HG03575 (cell line): ENCODE data around the gene KRT72.

Experiments
- ATAC-seq: cut with Tn5 transposase; IDR thresholded peaks from one replicate; pipeline ENCODE4 v1.9.1; 2021; ENCODE audit not compliant: unreplicated experiment, insufficient number of reproducible peaks, low FRiP score; ENCODE audit errors: extremely low read depth

KRT72 gene

DNA sequence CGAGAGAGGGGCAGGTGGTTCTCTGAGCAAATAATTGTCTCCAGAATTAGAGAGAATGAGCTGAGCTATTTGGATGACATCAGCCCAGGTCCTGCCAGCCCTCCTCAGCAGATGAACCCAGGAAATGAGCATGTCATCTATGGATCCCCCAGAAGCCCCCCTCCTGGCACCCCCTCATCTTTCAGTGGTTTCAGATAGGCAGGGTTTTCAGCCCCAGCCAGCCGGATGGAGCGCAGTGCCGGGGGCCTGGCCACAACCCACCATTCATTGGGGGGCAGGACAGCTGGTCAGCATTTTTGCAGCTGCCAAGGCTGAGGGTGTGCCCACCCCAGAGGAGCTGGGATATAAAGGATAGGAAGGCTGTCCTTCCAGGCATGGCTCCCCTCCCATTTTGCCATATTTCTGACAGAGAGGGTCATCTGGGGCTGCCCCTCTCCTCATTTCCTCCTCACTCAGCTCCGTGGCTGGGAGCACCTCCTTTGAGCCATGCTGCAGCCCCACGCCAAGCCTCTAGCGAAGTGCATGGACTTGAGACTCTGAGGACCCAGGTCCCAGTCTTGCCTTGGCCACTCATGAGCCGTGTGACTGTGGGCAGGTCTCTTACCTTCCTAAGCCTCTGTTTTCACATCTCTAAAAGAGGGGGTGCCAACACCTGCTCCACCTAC lies 42.4 kb downstream of the KRT72 start:
- ATAC-seq, result no peak

DNA sequence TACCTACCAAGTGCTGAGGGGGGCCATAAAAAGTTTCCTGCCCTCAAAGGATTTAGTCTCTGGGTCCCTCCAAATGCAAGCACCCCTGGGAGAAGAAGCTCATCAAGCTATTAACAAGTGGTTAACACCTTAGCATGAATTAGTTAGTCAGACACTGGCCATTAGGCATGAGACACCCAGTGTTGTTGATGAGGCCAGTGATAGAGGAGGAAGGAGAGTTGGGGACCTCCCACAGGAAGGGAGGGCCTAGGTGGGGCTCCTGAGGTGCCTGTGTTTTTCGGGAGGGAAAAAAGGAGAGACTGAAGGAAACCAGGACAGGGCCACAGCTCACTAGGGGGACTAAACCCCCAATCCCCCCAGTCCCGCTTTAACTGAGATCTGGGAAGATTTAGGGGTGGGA lies 43.8 kb downstream of the KRT72 start:
- no peak for ATAC-seq

DNA sequence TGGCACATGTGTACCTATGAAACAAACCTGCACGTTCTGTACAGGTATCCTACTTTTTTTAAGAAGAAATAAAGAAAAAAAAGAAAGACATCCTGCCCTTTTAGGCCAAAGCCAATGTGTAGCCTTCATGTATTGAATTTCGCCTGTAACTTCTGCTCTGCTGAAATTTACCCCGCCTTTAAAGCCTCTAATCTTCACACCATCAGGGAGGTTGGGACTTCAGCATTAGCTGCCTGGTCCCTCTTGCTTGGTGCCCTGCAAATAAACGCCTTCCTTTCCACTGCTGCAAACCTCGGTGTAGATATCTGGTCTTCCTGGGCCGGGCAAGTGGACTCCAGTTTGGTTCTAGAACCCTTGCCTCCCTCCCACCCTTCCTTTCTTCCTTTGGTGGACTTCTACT lies 45.7 kb downstream of the KRT72 start:
- no peak for ATAC-seq

DNA sequence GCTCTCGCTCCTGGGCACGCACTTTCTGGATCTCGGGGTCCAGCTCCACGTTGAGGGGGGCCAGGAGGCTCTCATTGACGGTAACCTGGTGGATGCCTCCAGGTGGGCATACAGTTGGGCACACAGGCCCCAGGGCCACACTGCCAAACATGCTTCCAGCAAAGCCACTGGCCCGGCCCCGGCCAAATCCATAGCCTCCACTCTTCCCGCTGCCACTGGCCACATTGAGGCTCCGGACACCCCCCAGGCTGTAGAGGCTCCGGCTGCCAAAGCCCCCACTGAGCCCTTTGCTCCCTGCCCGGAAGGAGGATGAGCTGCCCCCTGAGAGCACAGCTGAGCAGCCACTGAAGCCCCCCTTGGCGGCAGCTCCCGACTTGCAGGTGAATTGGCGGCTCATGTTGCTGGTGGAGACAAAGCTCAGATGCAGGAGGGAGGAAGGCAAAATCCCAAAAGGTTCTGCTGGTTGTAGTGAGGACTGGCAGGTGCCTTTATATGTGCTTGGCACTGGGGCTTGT lies 48.5 kb downstream of the KRT72 start, which contains the start of gene KRT71:
Gene KRT71, minus strand, starts transcription at position 465 of the 515 bp plus-strand sequence. Its CDS starts 68 bp downstream, at position 397.
- ATAC-seq, result no peak

DNA sequence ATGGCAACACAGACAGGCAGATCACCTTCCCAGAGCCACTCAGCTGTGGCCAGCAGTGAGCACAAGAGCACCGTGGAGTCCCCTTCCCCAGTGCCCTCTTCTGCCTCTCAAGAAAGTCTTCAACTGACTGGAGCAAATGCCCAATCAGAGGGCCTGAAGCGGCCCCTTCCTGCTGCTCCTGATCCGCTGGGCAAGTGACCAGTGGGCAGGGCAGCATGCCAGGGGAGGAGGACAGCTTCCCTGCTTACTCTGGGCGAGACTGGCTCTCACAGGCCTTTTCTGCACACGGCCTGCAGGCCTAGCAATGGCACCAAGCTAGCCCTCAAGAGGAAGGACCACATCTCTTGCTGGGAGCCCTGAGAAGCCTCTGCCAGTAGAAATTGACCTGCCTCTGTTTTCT lies 49.2 kb downstream of the KRT72 start:
- no peak for ATAC-seq

DNA sequence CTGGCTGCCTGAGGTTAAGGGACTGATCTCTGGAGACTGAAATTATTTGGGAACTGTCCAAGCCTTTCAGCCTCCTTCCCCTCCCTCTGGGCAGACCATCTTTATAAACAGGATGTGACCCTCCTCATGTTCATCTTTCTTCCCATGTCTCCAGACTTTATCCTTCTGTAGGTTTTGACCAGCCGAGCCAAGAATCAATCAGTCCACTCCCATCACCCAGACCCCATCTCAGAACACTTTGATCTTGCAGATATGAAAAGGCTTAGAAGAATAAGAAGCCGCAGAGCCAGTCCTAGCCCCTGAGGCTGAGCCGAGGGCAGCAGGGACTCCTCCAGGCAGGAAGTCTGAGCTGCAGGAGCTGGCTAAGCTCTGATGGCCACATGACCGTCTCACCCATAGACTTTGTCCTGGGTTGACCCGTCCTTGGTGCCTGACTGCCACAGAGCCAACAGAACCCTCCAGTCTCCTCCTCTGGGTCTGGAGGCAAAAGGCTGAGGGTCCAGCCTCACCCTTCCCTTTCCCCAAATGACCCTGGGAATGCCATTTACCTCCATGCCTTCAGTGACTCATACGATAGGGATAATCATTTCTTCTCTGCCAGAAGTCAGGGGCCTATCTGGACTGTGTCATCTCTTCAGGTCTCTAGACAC lies 49.9 kb downstream of the KRT72 start:
- no peak for ATAC-seq

DNA sequence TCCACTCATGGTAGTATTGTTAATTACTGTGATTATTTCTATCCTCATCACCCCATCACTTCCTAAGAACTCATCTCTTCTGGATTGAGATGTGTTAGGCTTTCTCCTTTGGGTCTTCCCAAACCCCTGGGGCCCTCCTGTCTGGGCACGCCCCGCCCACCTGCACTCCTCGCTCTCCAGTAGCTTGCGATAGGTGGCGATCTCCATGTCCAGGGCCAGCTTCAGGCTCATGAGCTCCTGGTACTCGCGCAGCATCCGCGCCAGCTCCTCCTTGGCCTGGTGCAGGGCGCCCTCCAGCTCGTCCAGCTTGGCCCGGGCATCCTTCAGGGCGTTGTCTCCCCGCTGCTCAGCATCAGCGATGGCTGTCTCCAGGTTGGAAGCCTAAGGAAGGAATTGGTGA lies 55.1 kb downstream of the KRT72 start:
- ATAC-seq, result no peak

DNA sequence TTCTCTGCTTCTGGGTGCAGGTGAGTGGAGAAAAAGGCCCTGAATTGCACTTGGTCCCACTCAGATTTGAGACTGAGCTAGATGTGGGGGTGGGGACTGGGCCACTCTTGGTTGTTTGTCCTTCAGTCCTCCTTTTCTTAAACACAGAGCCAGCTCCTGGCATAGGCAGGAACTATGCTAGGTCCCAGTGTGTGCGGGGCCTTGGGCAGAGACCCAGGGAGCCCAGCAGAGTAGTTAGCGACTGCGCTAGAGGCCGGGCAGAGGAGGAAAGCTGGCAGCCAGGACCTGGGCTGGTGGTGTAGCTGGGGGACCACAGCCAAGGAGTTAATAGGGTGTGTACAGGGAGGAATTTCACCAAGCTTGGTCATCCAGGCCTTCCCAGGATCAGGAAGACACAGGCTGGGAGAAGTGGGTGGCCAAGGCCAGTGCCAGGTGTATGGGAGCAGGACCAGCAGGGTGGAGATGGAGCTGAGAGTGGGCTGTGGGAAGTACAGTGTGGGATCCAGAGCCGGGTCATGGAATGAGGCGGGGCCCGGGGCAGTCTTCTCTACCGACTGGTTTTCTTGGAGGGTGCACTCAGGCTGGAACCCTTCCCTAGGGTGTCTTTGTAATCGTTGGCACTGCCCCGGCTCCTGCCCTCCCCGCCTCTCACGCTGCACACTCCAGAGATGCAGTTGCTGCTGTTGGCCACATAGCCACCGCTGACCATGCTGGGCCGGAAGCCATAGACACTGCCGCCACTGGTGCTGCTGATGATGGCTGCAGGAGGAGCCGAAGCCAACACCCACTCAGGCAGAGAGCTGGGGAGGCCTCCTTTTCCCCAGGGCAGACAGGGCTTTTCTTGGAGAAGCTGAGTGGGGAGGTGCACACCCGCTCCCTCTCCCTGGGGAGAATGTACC lies 57.0 kb downstream of the KRT72 start:
- no peak for ATAC-seq

DNA sequence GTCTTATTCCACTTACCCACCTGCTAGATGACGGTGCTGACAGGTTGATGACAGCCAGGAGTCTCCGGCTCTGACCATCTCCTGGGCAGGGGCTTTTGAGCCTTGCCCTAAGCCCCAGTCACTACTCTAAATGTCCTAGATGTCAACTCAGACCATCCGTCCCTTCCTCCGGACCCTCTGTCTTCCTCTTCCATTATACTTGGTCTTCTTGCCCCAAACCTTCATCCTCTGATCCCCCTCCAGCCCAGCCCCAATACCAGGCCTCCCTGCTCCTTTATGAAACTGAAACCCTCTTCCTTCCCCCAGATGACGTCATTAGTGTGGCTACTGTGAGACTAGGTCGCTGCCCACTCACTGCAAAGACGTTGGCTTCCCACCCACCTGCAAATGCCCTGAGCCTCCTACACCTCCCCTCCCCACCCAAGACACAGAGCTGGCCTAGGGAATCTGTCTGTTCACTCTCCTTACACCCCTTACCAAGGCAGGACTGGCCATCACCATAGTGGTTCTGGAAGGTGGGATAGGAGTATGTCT lies 58.4 kb downstream of the KRT72 start:
- no peak for ATAC-seq

DNA sequence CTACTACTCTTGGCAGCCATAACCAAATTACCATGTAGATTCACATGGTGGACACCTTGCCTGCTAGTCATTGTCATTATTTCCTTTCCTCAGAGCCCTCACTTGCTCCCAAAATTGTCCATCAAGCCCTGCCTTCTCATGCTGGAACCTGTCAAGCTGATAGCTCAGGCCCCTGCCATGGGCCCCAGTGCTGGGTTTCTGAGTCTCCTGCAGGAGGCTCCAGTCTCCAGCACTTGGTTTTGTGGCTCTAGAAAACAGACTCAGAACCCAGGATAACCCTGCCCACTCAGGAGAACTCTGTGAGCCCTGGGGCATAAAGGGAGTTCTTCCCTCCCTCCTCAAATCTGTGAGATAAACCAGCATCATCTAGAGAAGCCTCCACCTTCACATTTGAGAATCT lies 59.1 kb downstream of the KRT72 start:
- ATAC-seq, result no peak

DNA sequence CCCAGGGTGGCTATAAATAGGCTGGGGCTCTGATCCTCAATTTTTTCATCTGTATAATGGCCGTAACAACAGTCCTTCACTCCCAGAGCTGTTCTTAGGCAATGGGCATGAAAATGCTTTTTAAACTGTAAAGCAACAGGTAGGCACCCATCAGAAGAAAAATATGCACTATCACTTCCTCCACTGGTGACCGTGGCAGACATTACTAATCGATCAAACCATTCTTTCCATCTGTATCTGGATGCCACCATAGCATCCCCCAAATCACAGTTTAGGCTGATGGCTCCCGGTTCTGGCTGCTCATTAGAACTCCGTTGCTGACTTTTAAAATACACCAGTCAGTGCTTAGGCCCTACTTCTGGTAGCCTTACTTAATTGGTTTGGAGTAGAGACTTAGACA lies 59.6 kb downstream of the KRT72 start:
- ATAC-seq, result no peak

DNA sequence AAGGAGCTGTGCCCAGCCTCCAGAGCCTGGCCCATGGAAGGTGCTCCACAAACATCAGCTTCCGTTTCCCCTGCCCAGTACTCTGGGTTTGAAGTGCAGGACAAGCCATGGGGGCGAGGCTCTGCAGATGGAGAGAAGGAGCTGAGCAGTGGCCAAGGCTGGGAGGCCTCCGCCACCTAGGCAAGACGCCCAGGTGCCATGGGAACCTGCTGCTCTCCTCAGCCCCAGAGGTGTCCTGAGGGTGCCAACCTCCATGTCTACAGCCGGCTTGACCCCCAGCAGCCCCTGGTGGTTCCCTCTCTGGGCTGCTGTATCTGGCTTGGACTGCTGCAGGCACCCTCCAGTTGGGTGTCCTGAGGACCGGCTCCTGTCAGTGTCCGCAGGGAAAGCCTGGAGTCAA lies 60.7 kb downstream of the KRT72 start:
- ATAC-seq, result no peak

DNA sequence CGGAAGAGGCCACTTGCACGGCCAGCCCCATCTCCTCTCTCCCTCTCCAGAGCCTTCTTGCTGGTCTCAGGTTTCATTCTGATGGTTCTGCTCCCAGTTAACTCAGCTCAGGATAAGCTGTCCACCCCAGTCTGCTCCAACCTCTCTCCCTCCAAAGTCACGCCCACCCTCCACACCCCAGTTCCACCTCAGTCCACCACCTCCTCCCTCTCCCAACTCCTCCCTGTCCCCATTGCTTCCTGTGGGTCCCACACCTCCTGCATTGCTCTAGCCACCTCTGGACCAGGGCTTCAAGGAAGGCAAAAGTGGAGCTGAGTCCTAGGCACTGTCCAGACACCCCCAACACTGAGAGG lies 61.5 kb downstream of the KRT72 start:
- no peak for ATAC-seq

DNA sequence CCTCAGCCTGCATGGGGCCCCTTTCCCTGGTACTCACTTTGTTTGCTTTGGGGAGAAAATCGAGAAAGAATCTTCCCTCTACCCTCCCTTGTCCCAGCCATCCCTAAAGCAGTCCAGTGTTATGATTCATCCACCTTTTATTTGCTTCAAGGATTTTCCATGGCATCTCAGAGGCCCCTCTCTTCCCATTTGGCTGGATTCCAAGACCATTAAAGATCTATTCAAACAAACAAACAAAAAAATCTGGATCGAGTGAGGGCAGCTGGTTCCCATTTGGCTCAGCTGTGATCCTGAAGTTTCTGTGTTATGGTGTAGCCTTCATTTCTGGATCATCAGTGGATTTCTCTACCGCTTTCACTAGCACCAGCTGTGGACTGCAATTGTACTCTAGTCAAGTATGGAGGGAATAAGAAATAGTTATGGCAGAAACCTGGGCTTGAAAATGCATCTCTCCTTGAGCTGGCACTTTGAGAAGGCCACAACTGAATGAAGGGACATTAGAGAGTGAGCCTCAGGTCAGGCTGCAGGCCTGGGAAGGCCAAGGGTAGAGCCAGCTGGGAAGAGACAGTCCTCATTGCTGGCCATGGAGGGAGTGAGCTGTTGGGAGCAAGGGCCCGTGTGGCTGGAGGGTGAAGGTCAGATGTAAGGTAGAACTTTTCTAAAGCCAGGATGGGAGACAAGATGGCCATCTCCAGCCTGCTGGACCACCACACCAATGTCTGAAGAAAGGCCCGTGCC lies 62.0 kb downstream of the KRT72 start:
- ATAC-seq, result no peak

DNA sequence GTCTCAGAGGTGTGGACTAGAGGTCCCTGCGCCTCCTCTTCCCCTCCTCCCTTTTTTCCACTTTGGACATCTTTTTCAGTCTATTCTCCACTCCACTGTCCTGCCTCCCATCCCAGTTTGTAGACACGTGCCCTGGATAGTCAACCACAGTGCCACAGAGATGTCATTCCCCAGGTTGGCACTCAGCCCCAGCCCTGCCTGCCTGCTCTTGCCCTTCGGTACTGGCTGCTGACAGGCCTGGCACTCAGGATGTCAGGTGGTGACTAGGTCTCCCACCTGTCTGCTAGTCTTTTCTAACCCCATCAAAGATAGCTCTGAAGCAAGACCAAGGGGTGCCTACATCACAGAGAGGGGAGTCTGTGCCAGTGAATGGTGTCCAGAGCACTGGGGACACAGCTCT lies 64.2 kb downstream of the KRT72 start:
- no peak for ATAC-seq
